Mesendoderm (in vitro differentiated cells): ENCODE measurements around the gene GJB6.

Experiments used
- DNase-seq: peaks from one replicate; pipeline ENCODE4 v3.0.0; 2013
- H2AK5ac ChIP-seq: 2 replicates; pipeline ENCODE4 v1.6.1; 2013; ENCODE audit warnings: low read length, inconsistent platforms
- H2BK120ac ChIP-seq: 2 replicates; pipeline ENCODE4 v1.6.1; 2013; ENCODE audit warnings: low read depth, mild to moderate bottlenecking, low read length, moderate library complexity, mixed read lengths
- H2BK15ac ChIP-seq: replicated peaks from 2 replicates; pipeline ENCODE4 v1.6.1; 2013; ENCODE audit warnings: low read depth, mild to moderate bottlenecking, moderate library complexity
- H2BK5ac ChIP-seq: 2 replicates; pipeline ENCODE4 v1.6.1; 2013; ENCODE audit warnings: low read length, inconsistent platforms
- H3K18ac ChIP-seq: 2 replicates; pipeline ENCODE4 v1.6.1; 2013; ENCODE audit warnings: mild to moderate bottlenecking, low read length, mixed read lengths
- H3K23ac ChIP-seq: one replicate; pipeline ENCODE4 v1.6.1; 2013; ENCODE audit warnings: low read length
- H3K27ac ChIP-seq: 2 replicates; pipeline ENCODE4 v1.5.1; 2013; ENCODE audit warnings: low read depth, mild to moderate bottlenecking, inconsistent platforms, low read length, moderate library complexity
- H3K27me3 ChIP-seq: 2 replicates; pipeline ENCODE4 v1.6.1; 2013; ENCODE audit warnings: low read length, control low read depth, mild to moderate bottlenecking, inconsistent platforms; ENCODE audit not compliant: insufficient read depth, poor library complexity
- H3K36me3 ChIP-seq: 2 replicates; pipeline ENCODE4 v1.6.1; 2013; ENCODE audit warnings: low read length, inconsistent platforms; ENCODE audit not compliant: control insufficient read depth, insufficient read depth
- H3K4ac ChIP-seq: one replicate; pipeline ENCODE4 v1.6.1; 2013; ENCODE audit warnings: low read depth, mild to moderate bottlenecking, low read length, moderate library complexity
- H3K4me1 ChIP-seq: 2 replicates; pipeline ENCODE4 v1.6.1; 2013; ENCODE audit warnings: low read depth, low read length, inconsistent platforms; ENCODE audit not compliant: control insufficient read depth
- H3K4me2 ChIP-seq: 2 replicates; pipeline ENCODE4 v1.6.1; 2013; ENCODE audit warnings: low read length
- H3K4me3 ChIP-seq: 2 replicates; pipeline ENCODE4 v1.5.1; 2013; ENCODE audit warnings: mild to moderate bottlenecking, low read length
- H3K56ac ChIP-seq: one replicate; pipeline ENCODE4 v1.6.1; 2013; ENCODE audit warnings: low read length
- H3K79me1 ChIP-seq: 2 replicates; pipeline ENCODE4 v1.6.1; 2013; ENCODE audit warnings: low read length, inconsistent platforms
- H3K79me2 ChIP-seq: 2 replicates; pipeline ENCODE4 v1.6.1; 2013; ENCODE audit warnings: mild to moderate bottlenecking, low read length; ENCODE audit not compliant: control insufficient read depth, insufficient read depth
- H3K9ac ChIP-seq: 2 replicates; pipeline ENCODE4 v1.6.1; 2013; ENCODE audit warnings: low read length, inconsistent platforms
- H4K5ac ChIP-seq: one replicate; pipeline ENCODE4 v1.6.1; 2013; ENCODE audit warnings: low read length
- H4K8ac ChIP-seq: one replicate; pipeline ENCODE4 v1.6.1; 2013; ENCODE audit warnings: low read depth, mild to moderate bottlenecking, control low read depth, low read length, moderate library complexity
- WGBS: extraction: QIAGEN DNeasy Blood & Tissue Kit; methylation state at CpG from one replicate; pipeline ENCODE4 v1.1.7; 2013; ENCODE audit warnings: low lambda C conversion rate, missing lambda C conversion rate; ENCODE audit not compliant: insufficient coverage; ENCODE audit errors: extremely low coverage; 5-methylcytosine and 5-hydroxymethylcytosine counted together

GJB6 gene

GRCh38 chr13:20258208-20258962, 26.3 kb upstream of the GJB6 start:
- Histone ChIP-seq H3K23ac (no peak overlapping the region), H2BK15ac (no peak overlapping the region), H4K8ac (no peak overlapping the region), H3K56ac (no peak overlapping the region), H3K9ac (no peak overlapping the region), H3K4me3 (no peak overlapping the region), H3K36me3 (no peaks in the 10 kb centered on the region), H2AK5ac (no peak overlapping the region), H3K27ac (no peak overlapping the region), H3K4ac (no peak overlapping the region), H2BK120ac (no peak overlapping the region), H3K4me1 (no peaks in the 10 kb centered on the region), H3K79me1 (no peaks in the 10 kb centered on the region), H2BK5ac (no peak overlapping the region), H3K4me2 (no peak overlapping the region), H4K5ac (no peak overlapping the region), H3K27me3 (no peaks in the 10 kb centered on the region), H3K18ac (no peak overlapping the region), H3K79me2 (no peaks in the 10 kb centered on the region)
- DNase-seq: no peak
- no CpG with 5 or more reads among the region's 15 CpGs for WGBS

- Histone ChIP-seq H3K27me3 (no peaks in the 10 kb centered on the region), H3K4me1 (no peaks in the 10 kb centered on the region), H2AK5ac (no peak overlapping the region), H3K18ac (no peak overlapping the region), H4K5ac (no peak overlapping the region), H2BK5ac (no peak overlapping the region), H3K4me3 (no peak overlapping the region), H3K9ac (no peak overlapping the region), H3K23ac (no peak overlapping the region), H3K36me3 (no peaks in the 10 kb centered on the region), H3K56ac (no peak overlapping the region), H3K79me2 (no peaks in the 10 kb centered on the region), H3K4ac (no peak overlapping the region), H4K8ac (no peak overlapping the region), H3K79me1 (no peaks in the 10 kb centered on the region), H3K4me2 (no peak overlapping the region), H3K27ac (no peak overlapping the region), H2BK15ac (no peak overlapping the region), H2BK120ac (no peak overlapping the region)
- no CpG with 5 or more reads among the region's 4 CpGs for WGBS
- no peak for DNase-seq
Observed at GRCh38 chr13:20254076-20254475, 22.0 kb upstream of the GJB6 start.

- Histone ChIP-seq H3K27ac (no peak overlapping the region), H3K56ac (no peak overlapping the region), H3K4ac (no peak overlapping the region), H3K4me3 (no peak overlapping the region), H4K8ac (no peak overlapping the region), H3K23ac (no peak overlapping the region), H2BK5ac (no peak overlapping the region), H2BK15ac (no peak overlapping the region), H3K36me3 (no peaks in the 10 kb centered on the region), H3K9ac (no peak overlapping the region), H3K79me1 (no peaks in the 10 kb centered on the region), H2AK5ac (no peak overlapping the region), H3K27me3 (no peaks in the 10 kb centered on the region), H4K5ac (no peak overlapping the region), H3K18ac (no peak overlapping the region), H3K4me2 (no peak overlapping the region), H3K4me1 (no peaks in the 10 kb centered on the region), H2BK120ac (no peak overlapping the region), H3K79me2 (no peaks in the 10 kb centered on the region)
- no peak for DNase-seq
- 100% methylated on average over 1 of the region's 5 CpGs for WGBS
Observed at GRCh38 chr13:20249913-20250312, 17.8 kb upstream of the GJB6 start.

- no peak overlapping the region for H2BK120ac ChIP-seq
- H3K79me1 ChIP-seq: no peaks in the 10 kb centered on the region
- H2BK5ac ChIP-seq: no peak overlapping the region
- WGBS: no CpG with 5 or more reads among the region's 10 CpGs
- no peak overlapping the region for H3K18ac ChIP-seq
- no peaks in the 10 kb centered on the region for H3K36me3 ChIP-seq
- no peak overlapping the region for H2AK5ac ChIP-seq
- H3K79me2 ChIP-seq: no peaks in the 10 kb centered on the region
- no peak overlapping the region for H4K8ac ChIP-seq
- no peak overlapping the region for H3K9ac ChIP-seq
- no peak overlapping the region for H2BK15ac ChIP-seq
- no peak overlapping the region for H3K27ac ChIP-seq
- H3K23ac ChIP-seq: no peak overlapping the region
- no peak overlapping the region for H4K5ac ChIP-seq
- no peak overlapping the region for H3K56ac ChIP-seq
- no peaks in the 10 kb centered on the region for H3K4me1 ChIP-seq
- H3K4ac ChIP-seq: no peak overlapping the region
- no peak overlapping the region for H3K4me2 ChIP-seq
- no peaks in the 10 kb centered on the region for H3K27me3 ChIP-seq
- H3K4me3 ChIP-seq: no peak overlapping the region
- no peak for DNase-seq
Observed at GRCh38 chr13:20247963-20248362, 15.8 kb upstream of the GJB6 start.

GRCh38 chr13:20247403-20247802, 15.3 kb upstream of the GJB6 start:
- no peak overlapping the region for H4K8ac ChIP-seq
- no peak overlapping the region for H3K56ac ChIP-seq
- no peak overlapping the region for H3K23ac ChIP-seq
- no peak overlapping the region for H3K9ac ChIP-seq
- no peak overlapping the region for H3K4ac ChIP-seq
- no peak overlapping the region for H4K5ac ChIP-seq
- H3K27me3 ChIP-seq: no peaks in the 10 kb centered on the region
- no peak overlapping the region for H3K27ac ChIP-seq
- H3K4me3 ChIP-seq: no peak overlapping the region
- no CpG with 5 or more reads among the region's 14 CpGs for WGBS
- no peak overlapping the region for H2BK5ac ChIP-seq
- H3K79me2 ChIP-seq: no peaks in the 10 kb centered on the region
- H2BK15ac ChIP-seq: no peak overlapping the region
- no peaks in the 10 kb centered on the region for H3K79me1 ChIP-seq
- H2AK5ac ChIP-seq: no peak overlapping the region
- H3K4me1 ChIP-seq: no peaks in the 10 kb centered on the region
- no peaks in the 10 kb centered on the region for H3K36me3 ChIP-seq
- DNase-seq: no peak
- H2BK120ac ChIP-seq: no peak overlapping the region
- no peak overlapping the region for H3K4me2 ChIP-seq
- no peak overlapping the region for H3K18ac ChIP-seq

GRCh38 chr13:20241593-20241992, 9.5 kb upstream of the GJB6 start:
- no peaks in the 10 kb centered on the region for H3K27me3 ChIP-seq
- H4K8ac ChIP-seq: no peak overlapping the region
- H3K4ac ChIP-seq: no peak overlapping the region
- H3K4me2 ChIP-seq: no peak overlapping the region
- H4K5ac ChIP-seq: no peak overlapping the region
- no peaks in the 10 kb centered on the region for H3K4me1 ChIP-seq
- no peak overlapping the region for H2BK5ac ChIP-seq
- no peak overlapping the region for H2BK15ac ChIP-seq
- H3K4me3 ChIP-seq: no peak overlapping the region
- no peak overlapping the region for H2BK120ac ChIP-seq
- no peak for DNase-seq
- WGBS: no CpG with 5 or more reads among the region's 2 CpGs
- H3K18ac ChIP-seq: no peak overlapping the region
- no peak overlapping the region for H3K27ac ChIP-seq
- H3K23ac ChIP-seq: no peak overlapping the region
- H3K36me3 ChIP-seq: no peaks in the 10 kb centered on the region
- H2AK5ac ChIP-seq: no peak overlapping the region
- no peaks in the 10 kb centered on the region for H3K79me2 ChIP-seq
- no peaks in the 10 kb centered on the region for H3K79me1 ChIP-seq
- no peak overlapping the region for H3K56ac ChIP-seq
- H3K9ac ChIP-seq: no peak overlapping the region
